IMR-90 (cell line): ENCODE results near the gene MEST.

Source experiments
- BHLHE40 ChIP-seq: fragments of 150-350 bp; IDR thresholded peaks from 2 replicates; pipeline ENCODE4 v1.6.1; 2016; ENCODE audit warnings: mild to moderate bottlenecking, low read depth, low read length
- CEBPB ChIP-seq: IDR thresholded peaks from 2 replicates; pipeline ENCODE4 v1.6.1; 2012; ENCODE audit warnings: low read depth, low read length, improper control_type of control experiment
- CHD1 ChIP-seq: IDR thresholded peaks from 2 replicates; pipeline ENCODE4 v1.6.1; 2012; ENCODE audit warnings: low read depth, low read length, improper control_type of control experiment
- CTCF ChIP-seq: conservative IDR thresholded peaks from 2 replicates; pipeline ENCODE4 v1.5.1; 2012; ENCODE audit warnings: mild to moderate bottlenecking, low read depth, low read length, improper control_type of control experiment
- FOS ChIP-seq: fragments of 150-350 bp; IDR thresholded peaks from 2 replicates; pipeline ENCODE4 v1.6.1; 2016; ENCODE audit warnings: low read depth, low read length
- MAFK ChIP-seq: IDR thresholded peaks from 2 replicates; pipeline ENCODE4 v1.6.1; 2012; ENCODE audit warnings: low read depth, low read length, improper control_type of control experiment
- MAZ ChIP-seq: IDR thresholded peaks from 2 replicates; pipeline ENCODE4 v1.6.1; 2012; ENCODE audit warnings: low read depth, mild to moderate bottlenecking, low read length, improper control_type of control experiment, moderate library complexity, borderline replicate concordance
- MXI1 ChIP-seq: IDR thresholded peaks from 2 replicates; pipeline ENCODE4 v1.6.1; 2012; ENCODE audit warnings: low read depth, mild to moderate bottlenecking, low read length, moderate library complexity, borderline replicate concordance
- POLR2A ChIP-seq: IDR thresholded peaks from 2 replicates; pipeline ENCODE4 v1.6.1; 2012; ENCODE audit warnings: mild to moderate bottlenecking, low read depth, low read length
- RAD21 ChIP-seq: IDR thresholded peaks from 2 replicates; pipeline ENCODE4 v1.6.1; 2012; ENCODE audit warnings: low read length, improper control_type of control experiment
- RCOR1 ChIP-seq: IDR thresholded peaks from 2 replicates; pipeline ENCODE4 v1.6.1; 2012; ENCODE audit warnings: mild to moderate bottlenecking, low read length, improper control_type of control experiment; ENCODE audit not compliant: insufficient replicate concordance
- RFX5 ChIP-seq: IDR thresholded peaks from 2 replicates; pipeline ENCODE4 v1.8.0; 2012; ENCODE audit warnings: low read depth, mild to moderate bottlenecking, low read length, moderate library complexity
- SMC3 ChIP-seq: fragments of 150-350 bp; IDR thresholded peaks from 2 replicates; pipeline ENCODE4 v1.6.1; 2016; ENCODE audit warnings: low read depth, mild to moderate bottlenecking, antibody characterized with exemption, low read length, moderate library complexity
- USF2 ChIP-seq: fragments of 150-350 bp; IDR thresholded peaks from 2 replicates; pipeline ENCODE4 v1.6.1; 2017; ENCODE audit warnings: mild to moderate bottlenecking, antibody characterized with exemption, low read length, low read depth

GRCh38 chr7:130471974-130472373 lies 19.9 kb upstream of the MEST start:
- TF ChIP-seq CTCF (no peak), RFX5 (no peak), POLR2A (no peak), CEBPB (no peak), USF2 (no peak), BHLHE40 (no peak), SMC3 (no peak), RCOR1 (no peak), RAD21 (no peak), MAZ (no peak), FOS (no peak), MAFK (no peak), CHD1 (no peak), MXI1 (no peak)
